AG10803 (cell line): ENCODE data around the gene PERM1.

Experiments used
- DNase-seq: peaks from one replicate; pipeline ENCODE4 v3.0.0; 2010; ENCODE audit warnings: low read depth
- H3K4me3 ChIP-seq: 2 replicates; pipeline ENCODE4 v1.5.1; 2011; ENCODE audit warnings: mild to moderate bottlenecking, low read length, control low read depth
- TF ChIP-seq, protein P1 (sequence below): conservative IDR thresholded peaks from 2 replicates; pipeline ENCODE4 v1.5.1; 2011; ENCODE audit warnings: mild to moderate bottlenecking, low read length, control low read depth, inconsistent platforms

PERM1 gene

DNA sequence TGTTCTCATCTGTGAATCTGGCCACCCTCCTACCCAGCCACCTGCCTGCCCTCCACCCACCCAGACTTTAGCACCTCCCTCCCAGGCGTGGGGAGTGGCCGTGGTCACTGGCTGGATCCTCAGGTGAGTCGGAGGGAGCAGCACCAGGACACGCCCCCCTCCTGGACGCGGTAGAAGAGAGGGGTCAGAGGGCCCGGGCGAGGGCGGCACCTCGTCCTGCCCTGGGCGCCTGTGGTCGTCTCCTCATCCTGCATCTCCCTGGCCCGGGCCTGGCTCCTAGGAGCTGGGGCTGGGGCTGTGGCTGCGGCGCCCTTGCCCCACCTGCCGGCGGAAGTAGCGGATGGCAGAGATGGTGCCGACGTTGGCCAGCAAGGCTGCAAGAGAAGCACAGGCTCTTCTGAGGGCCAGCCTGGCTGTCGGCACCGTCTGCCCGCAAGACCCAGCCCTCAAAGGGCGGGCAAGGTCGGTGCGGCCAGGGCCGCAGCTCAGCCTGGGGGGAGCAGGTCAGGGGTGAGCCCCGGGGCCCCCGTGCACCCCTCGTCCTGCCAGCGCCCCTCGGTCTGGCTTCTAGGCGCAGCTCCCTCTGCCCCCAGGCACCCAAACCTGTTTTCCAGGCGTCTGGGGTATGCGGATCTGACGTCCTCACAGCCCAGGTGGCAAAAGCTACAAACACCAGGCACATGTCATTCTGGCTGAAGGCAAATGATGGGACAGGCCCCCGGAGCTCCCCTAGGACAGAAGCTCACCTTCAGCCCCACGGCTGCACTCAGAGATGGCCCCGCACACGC is 5.8 kb downstream of the PERM1 start:
- TF ChIP-seq, protein P1, sequence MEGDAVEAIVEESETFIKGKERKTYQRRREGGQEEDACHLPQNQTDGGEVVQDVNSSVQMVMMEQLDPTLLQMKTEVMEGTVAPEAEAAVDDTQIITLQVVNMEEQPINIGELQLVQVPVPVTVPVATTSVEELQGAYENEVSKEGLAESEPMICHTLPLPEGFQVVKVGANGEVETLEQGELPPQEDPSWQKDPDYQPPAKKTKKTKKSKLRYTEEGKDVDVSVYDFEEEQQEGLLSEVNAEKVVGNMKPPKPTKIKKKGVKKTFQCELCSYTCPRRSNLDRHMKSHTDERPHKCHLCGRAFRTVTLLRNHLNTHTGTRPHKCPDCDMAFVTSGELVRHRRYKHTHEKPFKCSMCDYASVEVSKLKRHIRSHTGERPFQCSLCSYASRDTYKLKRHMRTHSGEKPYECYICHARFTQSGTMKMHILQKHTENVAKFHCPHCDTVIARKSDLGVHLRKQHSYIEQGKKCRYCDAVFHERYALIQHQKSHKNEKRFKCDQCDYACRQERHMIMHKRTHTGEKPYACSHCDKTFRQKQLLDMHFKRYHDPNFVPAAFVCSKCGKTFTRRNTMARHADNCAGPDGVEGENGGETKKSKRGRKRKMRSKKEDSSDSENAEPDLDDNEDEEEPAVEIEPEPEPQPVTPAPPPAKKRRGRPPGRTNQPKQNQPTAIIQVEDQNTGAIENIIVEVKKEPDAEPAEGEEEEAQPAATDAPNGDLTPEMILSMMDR: peak; percentile 64
- DNase-seq: peak; percentile 67
- H3K4me3 ChIP-seq: no peak overlapping the region

DNA sequence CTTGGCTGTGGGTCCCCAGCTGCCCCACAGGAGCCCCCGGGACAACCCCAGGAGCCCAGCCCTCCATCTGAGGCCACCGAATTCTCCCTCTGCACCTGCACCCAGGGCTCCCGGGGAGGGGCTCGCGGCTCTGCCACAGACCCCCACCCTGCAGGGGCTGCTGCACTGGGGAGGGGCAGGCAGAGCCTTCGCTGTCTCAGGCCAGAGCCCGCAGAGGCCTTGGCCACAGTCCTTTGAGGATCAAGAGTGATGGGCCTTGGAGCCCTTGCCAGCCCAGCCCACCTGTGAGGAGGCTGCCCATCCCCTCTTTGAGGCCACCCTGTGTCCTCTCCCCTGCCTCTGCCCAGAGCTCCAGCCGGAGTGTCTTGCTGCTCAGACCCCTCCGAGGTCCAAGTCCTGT is 6.5 kb downstream of the PERM1 start:
- no peak for DNase-seq
- no peak overlapping the region for H3K4me3 ChIP-seq
- TF ChIP-seq, protein P1: no peak

- TF ChIP-seq, protein P1: no peak
- H3K4me3 ChIP-seq: no peak overlapping the region
- DNase-seq: no peak
Measured at GRCh38 chr1:974687-975328, 7.1 kb downstream of the PERM1 start.

- TF ChIP-seq, protein P1: no peak
- no peak overlapping the region for H3K4me3 ChIP-seq
- no peak for DNase-seq
Measured at GRCh38 chr1:974293-974640, 7.6 kb downstream of the PERM1 start.

GRCh38 chr1:973459-974292 is 8.2 kb downstream of the PERM1 start:
- TF ChIP-seq, protein P1: no peak

DNA sequence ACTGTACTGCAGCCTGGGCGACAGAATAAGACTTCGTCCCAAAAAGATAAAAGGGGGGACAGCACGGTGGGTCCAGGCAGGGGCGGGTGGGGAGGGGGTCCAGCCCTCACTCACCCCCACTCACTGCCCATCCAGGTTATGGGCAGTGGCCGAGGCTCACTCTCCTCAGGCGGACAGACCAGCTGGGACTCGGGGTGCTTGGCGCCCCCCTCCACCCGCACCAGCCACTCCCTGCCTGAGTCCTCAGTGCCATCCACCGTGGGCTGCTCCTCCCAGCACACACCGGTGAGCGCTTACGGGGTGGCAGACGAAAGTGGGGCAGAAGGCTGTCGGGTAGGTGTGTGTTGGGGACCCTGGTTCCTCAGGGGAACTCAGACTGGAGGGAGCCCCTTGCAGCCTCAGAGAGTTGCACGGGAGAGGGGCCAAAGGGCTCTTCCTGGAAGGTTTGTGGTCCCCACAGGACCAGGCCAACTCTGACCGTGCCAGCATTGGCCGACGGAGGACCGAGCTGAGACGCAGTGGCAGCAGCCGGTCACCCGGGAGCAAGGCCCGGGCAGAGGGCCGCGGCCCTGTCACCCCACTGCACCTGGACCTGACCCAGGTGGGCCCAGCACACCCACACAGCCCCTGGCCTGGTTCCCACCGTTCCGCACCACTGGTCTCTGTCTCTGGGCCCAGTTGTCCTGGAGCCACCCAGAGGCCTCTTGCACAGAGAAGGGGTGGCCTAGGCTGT is 9.0 kb downstream of the PERM1 start:
- TF ChIP-seq, protein P1: no peak
- no peak for DNase-seq
- no peak overlapping the region for H3K4me3 ChIP-seq

More at GRCh38 chr1:973459-974292, 8.2 kb downstream of the PERM1 start:
- DNase-seq: no peak
- H3K4me3 ChIP-seq: no peak overlapping the region
